GM23248 (cell line): ENCODE results near the gene DUSP5.

Source experiments
- EZH2 ChIP-seq: fragments of 200-600 bp; sonication (generic); IDR thresholded peaks from 2 replicates; pipeline ENCODE4 v1.6.1; 2018; ENCODE audit warnings: antibody characterized with exemption, mild to moderate bottlenecking; ENCODE audit not compliant: insufficient read depth, poor library complexity, severe bottlenecking
- EZH2phosphoT487 ChIP-seq: fragments of 200-600 bp; sonication (generic); IDR thresholded peaks from 2 replicates; pipeline ENCODE4 v1.6.1; 2018; ENCODE audit warnings: antibody characterized with exemption, moderate library complexity, mild to moderate bottlenecking, low read depth; ENCODE audit not compliant: insufficient read depth

GRCh38 chr10:110488332-110488681 lies 9.4 kb upstream of the DUSP5 start:
- TF ChIP-seq EZH2phosphoT487 (no peak), EZH2 (no peak)
